ENCODE results near the gene APOC4.

The APOC4 gene

GRCh38 chr19:44942067-44942571 lies at the start of gene APOC4:
Gene APOC4, plus strand, starts transcription at chr19:44942237. Its CDS starts 41 bp downstream, at chr19:44942278.
- H3K4me3 ChIP-seq (ENCODE audit: low read depth, low read length), result no peak within 1 kb of the TSS
- TF ChIP-seq CTCF (IDR thresholded peaks at IDR 0.05; ENCODE audit: low read depth, low read length, missing control alignments), result no peak
- no peak for DNase-seq (ENCODE audit: low read depth)

- TF ChIP-seq CTCF (IDR thresholded peaks at IDR 0.05; ENCODE audit: low read depth, low read length, missing control alignments), result no peak
- DNase-seq (ENCODE audit: low read depth), result no peak
- no peak overlapping the region; the same call in 1 of the 2 replicates for H3K4me3 ChIP-seq (ENCODE audit: low read depth, low read length)
Observed at GRCh38 chr19:44892932-44893331, 49.1 kb upstream of the APOC4 start.

- no peak overlapping the region for H3K4me3 ChIP-seq (ENCODE audit: low read depth, low read length)
- no peak for DNase-seq (ENCODE audit: low read depth)
- no peak for TF ChIP-seq CTCF (IDR thresholded peaks at IDR 0.05; ENCODE audit: low read depth, low read length, missing control alignments)
Observed at GRCh38 chr19:44893332-44894051, 48.5 kb upstream of the APOC4 start.

GRCh38 chr19:44894052-44894400 lies 48.0 kb upstream of the APOC4 start:
- H3K4me3 ChIP-seq (ENCODE audit: low read depth, low read length), result no peak overlapping the region
- no peak for TF ChIP-seq CTCF (IDR thresholded peaks at IDR 0.05; ENCODE audit: low read depth, low read length, missing control alignments)
- DNase-seq (ENCODE audit: low read depth), result no peak

- TF ChIP-seq CTCF (IDR thresholded peaks at IDR 0.05; ENCODE audit: low read depth, low read length, missing control alignments), result no peak
- DNase-seq (ENCODE audit: low read depth), result no peak
- H3K4me3 ChIP-seq (ENCODE audit: low read depth, low read length), result no peak overlapping the region
Observed at GRCh38 chr19:44894946-44895345, 47.1 kb upstream of the APOC4 start.

- no peak for DNase-seq (ENCODE audit: low read depth)
- no peak overlapping the region for H3K4me3 ChIP-seq (ENCODE audit: low read depth, low read length)
- no peak for TF ChIP-seq CTCF (IDR thresholded peaks at IDR 0.05; ENCODE audit: low read depth, low read length, missing control alignments)
Observed at GRCh38 chr19:44897835-44898234, 44.2 kb upstream of the APOC4 start.

All from GM12864 (cell line).